Spleen (tissue), 11 donors: Measurements from ENCODE around the gene EHMT2. TPM values are rescaled to one million over a fixed set of nuclear protein-coding genes. Genes with fewer than 3 reads are reported as not detected.

Experiments
- DNase-seq: peaks from one replicate; pipeline ENCODE4 v3.0.0-alpha.2; 2020
- H3K27ac ChIP-seq, 8 donors: fragments of 200-600 bp; sonication (generic) in 7 of 8; 1 replicate in 4 of 8; 2 replicates in 4 of 8; pipeline versions ENCODE4 v1.5.0 to v1.8.0; 2016 to 2021; ENCODE audit warnings: inconsistent platforms in 4 of 8, mild to moderate bottlenecking in 4 of 8, moderate library complexity in 1 of 8
- H3K27me3 ChIP-seq, 7 donors: fragments of 200-600 bp; sonication (generic) in 6 of 7; replicated peaks in 1 of 7; 1 replicate in 4 of 7; 2 replicates in 3 of 7; pipeline versions ENCODE4 v1.5.0 to v1.8.0; 2016 to 2021; ENCODE audit warnings: inconsistent platforms in 3 of 7, mild to moderate bottlenecking in 1 of 7
- H3K36me3 ChIP-seq, 6 donors: fragments of 200-600 bp; sonication (generic) in 5 of 6; 1 replicate in 4 of 6; 2 replicates in 2 of 6; pipeline versions ENCODE4 v1.5.0 to v1.8.0; 2016 to 2021; ENCODE audit warnings: inconsistent platforms in 2 of 6
- H3K4me1 ChIP-seq, 6 donors: fragments of 200-600 bp; sonication (generic) in 5 of 6; 1 replicate in 3 of 6; 2 replicates in 3 of 6; pipeline versions ENCODE4 v1.5.0 to v1.8.0; 2016 to 2021; ENCODE audit warnings: inconsistent platforms in 3 of 6
- H3K4me3 ChIP-seq, 8 donors: fragments of 200-600 bp; sonication (generic) in 7 of 8; 1 replicate in 4 of 8; 2 replicates in 4 of 8; pipeline versions ENCODE4 v1.5.0 to v1.8.0; 2016 to 2021; ENCODE audit warnings: inconsistent platforms in 4 of 8, mild to moderate bottlenecking in 4 of 8, moderate library complexity in 2 of 8
- H3K9me3 ChIP-seq, 8 donors: fragments of 200-600 bp; sonication (generic) in 7 of 8; 1 replicate in 4 of 8; 2 replicates in 4 of 8; pipeline versions ENCODE4 v1.5.0 to v1.8.0; 2016 to 2021; ENCODE audit warnings: inconsistent platforms in 4 of 8
- CTCF ChIP-seq, 11 experiments: fragments of 200-600 bp in 7 of 11; fragments of 450-650 bp in 4 of 11; sonication (generic) in 4 of 11; IDR thresholded peaks in 8 of 11; conservative IDR thresholded peaks in 3 of 11; 1 replicate in 7 of 11; 2 replicates in 4 of 11; pipeline versions ENCODE4 v1.4.0 to v1.8.0; 2016 to 2021; ENCODE audit warnings: antibody characterized with exemption in 11 of 11, inconsistent platforms in 4 of 11, mild to moderate bottlenecking in 1 of 11
- POLR2A ChIP-seq, 3 donors: fragments of 450-650 bp; IDR thresholded peaks; one replicate each; pipeline ENCODE4 v1.5.1; 2017; ENCODE audit warnings: antibody characterized with exemption in 3 of 3, mild to moderate bottlenecking in 1 of 3
- POLR2AphosphoS5 ChIP-seq, 3 donors: sonication (generic); formaldehyde crosslinking; IDR thresholded peaks; one replicate each; pipeline ENCODE4 v1.5.1; 2017; ENCODE audit warnings: antibody characterized with exemption in 3 of 3
- WGBS, 5 donors: extraction: QIAGEN DNeasy Blood & Tissue Kit in 3 of 5; methylation state at CpG; one replicate each; pipeline versions ENCODE4 v1.1.5 to v1.1.7; 2013 to 2018; 5-methylcytosine and 5-hydroxymethylcytosine counted together
- intact Hi-C: fragments of 100-400 bp; cut with DNase I; formaldehyde crosslinking; loops from one replicate; pipeline ENCODE4 v1.15.0; 2023; ENCODE audit warnings: low total_unique reads
- polyA plus RNA-seq, 3 donors: library from polyadenylated mRNA; stranded (reverse); fragments of 200-250 nt; gene quantifications; one replicate each; pipeline ENCODE4 v1.2.1, GENCODE V29; 2013
- total RNA-seq, 7 donors: library from RNA; depleted of rRNA in 3 of 7; stranded (reverse); fragments of >200 nt in 3 of 7; fragmentation: NEBNext Ultra II Directional in 4 of 7; extraction: Animal tissue kit (Norgen Biotek cat#: 25700) in 4 of 7; gene quantifications; one replicate each; pipeline versions ENCODE4 v1.1.0 to v1.2.1, GENCODE V29; 2016 to 2021
- donor health status: healthy with polysubstance abuse.
- donor health status: DM: no; HTN: no; CAD: no; lungs with moderate emphysema.
- donor health status: DM: no; HTN: no; CAD: no.
- donor health status: Bipolar disorder and iron deficiency.
- donor health status: healthy.
- donor health status: DM: no; HTN: no; CAD: no.
- donor health status: DM: yes; HTN: yes; CAD: no.

The EHMT2 gene
- total and polyA plus RNA-seq, 10 donors = 36.5 to 66.1 (median 50.1) TPM

- peak overlapping the region; percentile 13 to 79 (median 64) for H3K27ac ChIP-seq
- no peaks in the 10 kb centered on the region for H3K36me3 ChIP-seq
- intact Hi-C loops = no loop called here
- H3K9me3 ChIP-seq = no peaks in the 10 kb centered on the region
- no peak for DNase-seq
- 66 to 81% (median 73%) methylated on average over 11 of the region's 11 CpGs for WGBS, 5 donors
- H3K4me1 ChIP-seq = peaks cover 0 to 28% (median 0%) of the 10 kb centered on the region in 6 donors
- TF ChIP-seq POLR2AphosphoS5 (IDR thresholded peaks at IDR 0.05) = no peak
- no peak for TF ChIP-seq CTCF (IDR thresholded peaks at IDR 0.05 in 8 of 11, conservative IDR thresholded peaks at IDR 0.05 in 3 of 11)
- no peak for TF ChIP-seq POLR2A (IDR thresholded peaks at IDR 0.05)
- H3K27me3 ChIP-seq = no peaks in the 10 kb centered on the region
- peak overlapping the region; percentile 7 to 62 (median 27) for H3K4me3 ChIP-seq
These were observed 30.6 kb upstream of the EHMT2 start for GRCh38 chr6:31927863-31928671.

GRCh38 chr6:31927242-31927862, 29.9 kb upstream of the EHMT2 start, which contains the start of gene C2:
Gene C2 (plus strand): TSS chr6:31927717. CDS start chr6:31927753, 36 bp downstream.
- peaks cover 0 to 28% (median 0%) of the 10 kb centered on the region in 6 donors for H3K4me1 ChIP-seq
- no peaks in the 10 kb centered on the region for H3K27me3 ChIP-seq
- H3K36me3 ChIP-seq = no peaks in the 10 kb centered on the region
- WGBS, 5 donors = 48 to 74% (median 64%) methylated on average over 11 of the region's 11 CpGs
- peak within 1 kb of the TSS; percentile 13 to 79 (median 64) for H3K27ac ChIP-seq
- intact Hi-C loops = no loop called here
- no peaks in the 10 kb centered on the region for H3K9me3 ChIP-seq
- H3K4me3 ChIP-seq = peak within 1 kb of the TSS; percentile 7 to 62 (median 27)
- DNase-seq = no peak
- TF ChIP-seq POLR2AphosphoS5 (IDR thresholded peaks at IDR 0.05) (peak in 1 of 3 donors; percentile 33), CTCF (IDR thresholded peaks at IDR 0.05 in 8 of 11, conservative IDR thresholded peaks at IDR 0.05 in 3 of 11) (no peak)

GRCh38 chr6:31922942-31923341, 25.4 kb upstream of the EHMT2 start:
- Histone ChIP-seq H3K4me3 (no peak overlapping the region), H3K9me3 (no peaks in the 10 kb centered on the region), H3K27me3 (no peaks in the 10 kb centered on the region), H3K36me3 (no peaks in the 10 kb centered on the region), H3K27ac (no peak overlapping the region), H3K4me1 (peaks cover 0 to 9% (median 0%) of the 10 kb centered on the region in 6 donors)
- WGBS, 5 donors = 14 to 26% (median 22%) methylated on average over 5 of the region's 5 CpGs
- no peak for TF ChIP-seq POLR2AphosphoS5 (IDR thresholded peaks at IDR 0.05)
- TF ChIP-seq POLR2A (IDR thresholded peaks at IDR 0.05) = no peak
- TF ChIP-seq CTCF (IDR thresholded peaks at IDR 0.05 in 8 of 11, conservative IDR thresholded peaks at IDR 0.05 in 3 of 11) = peak in 1 of 11 experiments; percentile 13
- DNase-seq = peak; percentile 28
- intact Hi-C loops = no loop called here

GRCh38 chr6:31920811-31921210, 23.3 kb upstream of the EHMT2 start:
- no peak overlapping the region for H3K27ac ChIP-seq

More at GRCh38 chr6:31920811-31921210, 23.3 kb upstream of the EHMT2 start:
- no peaks in the 10 kb centered on the region for H3K4me1 ChIP-seq
- no peak overlapping the region for H3K4me3 ChIP-seq
- no peak for DNase-seq
- intact Hi-C loops = no loop called here
- H3K27me3 ChIP-seq = no peaks in the 10 kb centered on the region
- no peaks in the 10 kb centered on the region for H3K9me3 ChIP-seq
- 44 to 82% (median 73%) methylated on average over 2 of the region's 2 CpGs for WGBS, 5 donors
- TF ChIP-seq POLR2AphosphoS5 (IDR thresholded peaks at IDR 0.05) = no peak
- no peak for TF ChIP-seq CTCF (IDR thresholded peaks at IDR 0.05 in 8 of 11, conservative IDR thresholded peaks at IDR 0.05 in 3 of 11)
- no peak for TF ChIP-seq POLR2A (IDR thresholded peaks at IDR 0.05)
- no peaks in the 10 kb centered on the region for H3K36me3 ChIP-seq
